Psoas muscle (tissue), 8 donors: ENCODE data around the gene JPT2. TPM values are rescaled to one million over a fixed set of nuclear protein-coding genes. Genes with fewer than 3 reads are reported as not detected.

ENCODE experiments used
- ATAC-seq, 4 donors: fragments of 200-7000 bp; cut with Tn5 transposase; one replicate each; pipeline ENCODE4 v1.9.1; 2020; ENCODE audit warnings: moderate library complexity in 3 of 4, mild to moderate bottlenecking in 2 of 4
- DNase-seq, 2 donors: peaks; one replicate each; pipeline ENCODE4 v3.0.0-alpha.2; 2020
- H3K27ac ChIP-seq: fragments of 200-600 bp; one replicate; pipeline ENCODE4 v1.8.0; 2022
- H3K27me3 ChIP-seq, 3 donors: fragments of 200-600 bp in 1 of 3; one replicate each; pipeline versions ENCODE4 v1.6.1 to v1.8.0; 2013 to 2022; ENCODE audit warnings: low read length in 2 of 3, mild to moderate bottlenecking in 2 of 3, moderate library complexity in 1 of 3; ENCODE audit not compliant: insufficient read depth in 3 of 3
- H3K36me3 ChIP-seq, 2 donors: fragments of 200-600 bp in 1 of 2; one replicate each; pipeline versions ENCODE4 v1.6.1 to v1.8.0; 2013 to 2022; ENCODE audit warnings: low read depth in 1 of 2, mild to moderate bottlenecking in 1 of 2, moderate library complexity in 1 of 2; ENCODE audit not compliant: insufficient read depth in 1 of 2
- H3K4me1 ChIP-seq: fragments of 200-600 bp; one replicate; pipeline ENCODE4 v1.8.0; 2022
- H3K4me3 ChIP-seq: fragments of 200-600 bp; one replicate; pipeline ENCODE4 v1.8.0; 2022; ENCODE audit warnings: mild to moderate bottlenecking
- H3K9me3 ChIP-seq: fragments of 200-600 bp; one replicate; pipeline ENCODE4 v1.8.0; 2022
- WGBS, 3 donors: extraction: QIAGEN DNeasy Blood & Tissue Kit; methylation state at CpG; one replicate each; pipeline versions ENCODE4 v1.1.6 to v1.1.7; 2013; 5-methylcytosine and 5-hydroxymethylcytosine counted together
- intact Hi-C, 2 donors: fragments of 100-400 bp; cut with DNase I; formaldehyde crosslinking; loops; one replicate each; pipeline versions ENCODE4 v1.11.0 to v1.14.2; 2022
- polyA plus RNA-seq, 3 donors: library from polyadenylated mRNA; stranded (reverse); fragments of 200-250 nt; gene quantifications; one replicate each; pipeline ENCODE4 v1.2.3, GENCODE V29; 2013
- total RNA-seq, 4 donors: library from RNA; stranded (reverse); fragmentation: NEBNext Ultra II Directional in 2 of 4; extraction: Animal tissue kit (Norgen Biotek cat#: 25700) in 2 of 4; gene quantifications; one replicate each; pipeline versions ENCODE4 v1.2.1 to v1.2.4, GENCODE V29; 2021 to 2023
- TF ChIP-seq, protein P1 (sequence below): fragments of 200-600 bp; IDR thresholded peaks from one replicate; pipeline ENCODE4 v1.8.0; 2022; ENCODE audit warnings: antibody characterized with exemption
- donor health status: healthy with polysubstance abuse.
- donor health status: DM: no; HTN: no; CAD: no; lungs with moderate emphysema.
- donor health status: Bipolar disorder and iron deficiency.
- donor health status: healthy.
- donor health status: DM: yes; HTN: yes; CAD: no.
- donor health status: DM: no; HTN: no; CAD: no.
- donor health status: DM: no; HTN: no; CAD: no.
- donor health status: DM: yes; HTN: yes; CAD: no.

The JPT2 gene
- total and polyA plus RNA-seq, 7 donors: 14.4 to 30.6 (median 24.1) TPM

DNA sequence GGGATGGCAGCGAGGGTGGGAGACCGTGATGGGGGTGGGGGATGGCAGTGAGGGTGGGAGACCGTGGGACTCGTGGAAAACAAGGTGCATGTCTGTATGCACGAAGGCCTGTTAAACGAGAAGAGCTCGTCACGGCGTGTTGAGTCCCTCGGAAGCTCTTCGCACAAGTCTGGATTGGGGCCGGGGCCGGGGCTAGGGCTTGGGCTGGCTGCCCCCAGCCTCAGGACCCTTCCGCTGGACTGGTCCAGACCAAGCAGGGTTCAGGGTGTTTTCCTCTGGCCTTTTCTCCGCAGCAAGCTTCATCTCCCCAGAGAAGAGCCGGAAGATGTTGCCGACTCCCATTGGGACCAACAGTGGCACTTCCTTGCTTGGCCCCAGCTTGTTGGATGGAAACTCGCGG is 7.7 kb upstream of the JPT2 start:
- intact Hi-C loops: loop anchor here in 1 of 2 donors (5.0 kb wide), 1 partner anchor 188 kb away; no protein-coding TSS in a partner anchor
- H3K9me3 ChIP-seq: no peaks in the 10 kb centered on the region
- no peak overlapping the region for H3K4me3 ChIP-seq
- H3K4me1 ChIP-seq: no peaks in the 10 kb centered on the region
- no peak overlapping the region for H3K27ac ChIP-seq
- peaks cover 3 to 97% of the 10 kb centered on the region in 2 donors for H3K36me3 ChIP-seq
- no peaks in the 10 kb centered on the region for H3K27me3 ChIP-seq
- TF ChIP-seq, protein P1, sequence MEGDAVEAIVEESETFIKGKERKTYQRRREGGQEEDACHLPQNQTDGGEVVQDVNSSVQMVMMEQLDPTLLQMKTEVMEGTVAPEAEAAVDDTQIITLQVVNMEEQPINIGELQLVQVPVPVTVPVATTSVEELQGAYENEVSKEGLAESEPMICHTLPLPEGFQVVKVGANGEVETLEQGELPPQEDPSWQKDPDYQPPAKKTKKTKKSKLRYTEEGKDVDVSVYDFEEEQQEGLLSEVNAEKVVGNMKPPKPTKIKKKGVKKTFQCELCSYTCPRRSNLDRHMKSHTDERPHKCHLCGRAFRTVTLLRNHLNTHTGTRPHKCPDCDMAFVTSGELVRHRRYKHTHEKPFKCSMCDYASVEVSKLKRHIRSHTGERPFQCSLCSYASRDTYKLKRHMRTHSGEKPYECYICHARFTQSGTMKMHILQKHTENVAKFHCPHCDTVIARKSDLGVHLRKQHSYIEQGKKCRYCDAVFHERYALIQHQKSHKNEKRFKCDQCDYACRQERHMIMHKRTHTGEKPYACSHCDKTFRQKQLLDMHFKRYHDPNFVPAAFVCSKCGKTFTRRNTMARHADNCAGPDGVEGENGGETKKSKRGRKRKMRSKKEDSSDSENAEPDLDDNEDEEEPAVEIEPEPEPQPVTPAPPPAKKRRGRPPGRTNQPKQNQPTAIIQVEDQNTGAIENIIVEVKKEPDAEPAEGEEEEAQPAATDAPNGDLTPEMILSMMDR: no peak
- WGBS, 3 donors: 93 to 97% (median 96%) methylated on average over 19 of the region's 19 CpGs
- DNase-seq (no peak), ATAC-seq (no peak)

DNA sequence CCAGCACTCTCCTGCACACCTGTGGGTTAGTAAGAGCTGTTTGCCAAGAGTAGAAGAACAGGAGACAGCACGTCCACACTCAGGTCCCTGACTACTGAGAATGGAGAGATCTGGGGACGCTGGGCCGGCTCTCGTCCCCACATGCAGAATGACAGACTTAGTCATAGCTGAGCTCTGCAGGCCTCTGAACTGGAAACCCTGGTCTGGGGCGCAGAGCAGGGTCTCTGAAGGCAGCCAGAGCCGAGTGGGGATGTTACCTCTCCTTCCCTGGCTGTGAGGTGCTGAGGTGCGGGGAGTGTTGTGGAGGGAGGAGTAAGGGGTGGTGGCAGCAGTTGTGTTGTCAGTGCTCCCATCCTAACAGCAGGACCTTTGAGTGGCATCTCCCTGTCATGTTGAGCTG is 7.2 kb upstream of the JPT2 start:
- Histone ChIP-seq H3K4me1 (no peaks in the 10 kb centered on the region), H3K9me3 (no peaks in the 10 kb centered on the region), H3K36me3 (peaks cover 3 to 97% of the 10 kb centered on the region in 2 donors), H3K27ac (no peak overlapping the region), H3K27me3 (no peaks in the 10 kb centered on the region), H3K4me3 (no peak overlapping the region)
- DNase-seq (no peak), ATAC-seq (no peak)
- WGBS, 3 donors: 92 to 94% (median 92%) methylated on average over 7 of the region's 7 CpGs
- TF ChIP-seq, protein P1: no peak
- intact Hi-C loops: loop anchor here in 1 of 2 donors (5.0 kb wide), 1 partner anchor 189 kb away; no protein-coding TSS in a partner anchor

DNA sequence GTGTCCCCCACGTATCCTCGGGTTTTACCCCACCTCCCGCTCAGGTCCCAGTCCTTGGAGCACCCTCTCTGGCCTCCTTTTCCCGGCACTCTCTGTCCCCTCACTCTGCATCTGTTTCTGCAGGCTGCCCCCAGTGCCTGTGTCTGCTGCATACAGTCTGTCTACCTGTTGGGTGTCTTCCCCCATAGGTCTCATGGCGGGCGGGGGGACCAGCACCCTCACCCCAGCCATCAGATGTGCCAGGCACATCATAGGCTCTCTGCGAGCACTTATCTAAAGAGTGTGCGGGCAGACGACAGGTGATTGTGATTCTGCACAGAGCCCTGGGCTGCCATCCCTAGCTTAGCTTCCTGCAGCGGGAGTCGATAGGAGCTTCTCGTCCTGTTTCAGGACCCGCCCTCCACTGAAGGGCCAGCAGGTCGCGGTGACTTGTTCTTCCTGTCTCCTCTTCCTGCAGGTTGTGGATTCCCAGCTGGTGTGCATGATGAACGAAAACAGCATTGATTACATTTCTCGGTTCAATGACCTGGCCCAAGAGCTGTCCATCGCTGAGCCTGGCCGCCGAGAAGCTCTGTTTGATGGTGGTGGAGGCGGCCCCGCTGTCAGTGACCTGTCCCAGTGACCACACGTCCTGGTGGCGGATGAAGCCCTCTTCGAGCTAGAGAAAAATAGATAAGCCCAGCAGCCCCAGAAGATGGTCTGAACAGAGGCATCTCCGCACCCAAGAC is 4.5 kb upstream of the JPT2 start:
- peaks cover 3 to 79% of the 10 kb centered on the region in 2 donors for H3K36me3 ChIP-seq
- 89 to 91% (median 90%) methylated on average over 26 of the region's 26 CpGs for WGBS, 3 donors

DNA sequence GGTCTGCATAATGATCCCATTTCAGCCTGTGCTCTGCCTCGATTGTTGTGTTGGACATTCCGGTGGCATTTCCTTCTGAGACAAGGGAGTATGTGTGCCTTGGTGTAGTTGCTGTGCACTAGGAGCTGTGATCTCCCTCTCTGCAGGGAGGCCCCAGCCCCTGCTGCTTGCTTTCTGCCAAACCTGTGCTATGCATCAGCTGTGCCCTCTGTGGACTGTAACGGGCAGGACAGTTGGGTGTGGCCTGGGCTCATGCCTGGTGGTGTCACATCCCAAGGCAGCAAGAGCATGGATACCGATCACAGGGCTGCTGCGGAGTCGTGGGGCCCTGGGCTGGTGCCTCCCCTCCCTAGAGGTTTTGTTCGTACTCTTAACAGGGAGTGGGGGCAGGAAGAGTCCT is 3.8 kb upstream of the JPT2 start:
- TF ChIP-seq, protein P1: no peak
- no peak for DNase-seq
- H3K9me3 ChIP-seq: no peaks in the 10 kb centered on the region
- H3K27me3 ChIP-seq: no peaks in the 10 kb centered on the region
- intact Hi-C loops: loop anchor here in 1 of 2 donors (5.0 kb wide), 1 partner anchor 192 kb away; no protein-coding TSS in a partner anchor
- no peak overlapping the region for H3K27ac ChIP-seq
- H3K36me3 ChIP-seq: peaks cover 3 to 72% of the 10 kb centered on the region in 2 donors
- no peak overlapping the region for H3K4me3 ChIP-seq
- 65 to 74% (median 69%) methylated on average over 7 of the region's 7 CpGs for WGBS, 3 donors
- H3K4me1 ChIP-seq: peaks cover 6% of the 10 kb centered on the region
- no peak for ATAC-seq

More for the DNA sequence above, 4.5 kb upstream of the JPT2 start:
- intact Hi-C loops: loop anchor here in 1 of 2 donors (5.0 kb wide), 1 partner anchor 191 kb away; no protein-coding TSS in a partner anchor
- H3K4me3 ChIP-seq: no peak overlapping the region
- TF ChIP-seq, protein P1: no peak
- no peaks in the 10 kb centered on the region for H3K27me3 ChIP-seq
- H3K9me3 ChIP-seq: no peaks in the 10 kb centered on the region
- no peaks in the 10 kb centered on the region for H3K4me1 ChIP-seq
- DNase-seq (no peak), ATAC-seq (no peak)
- H3K27ac ChIP-seq: no peak overlapping the region
